Esophagus muscularis mucosa (tissue), 4 donors: Measurements from ENCODE around the gene TARS1.

Source experiments
- EP300 ChIP-seq: sonication (generic); formaldehyde crosslinking; IDR thresholded peaks from one replicate; pipeline ENCODE4 v1.6.1; 2017; ENCODE audit warnings: antibody characterized with exemption
- POLR2A ChIP-seq: fragments of 450-650 bp; IDR thresholded peaks from one replicate; pipeline ENCODE4 v1.6.1; 2017; ENCODE audit warnings: antibody characterized with exemption, moderate library complexity, mild to moderate bottlenecking, low read depth
- POLR2AphosphoS5 ChIP-seq, 2 donors: sonication (generic); formaldehyde crosslinking; IDR thresholded peaks; one replicate each; pipeline ENCODE4 v1.6.1; 2017; ENCODE audit warnings: antibody characterized with exemption in 2 of 2
- TF ChIP-seq, protein P1 (sequence below), 3 experiments: fragments of 200-600 bp in 2 of 3; fragments of 450-650 bp in 1 of 3; sonication (generic) in 2 of 3; IDR thresholded peaks; one replicate each; pipeline ENCODE4 v1.5.1; 2017 to 2019; ENCODE audit warnings: antibody characterized with exemption in 3 of 3, mild to moderate bottlenecking in 2 of 3, moderate library complexity in 1 of 3

DNA sequence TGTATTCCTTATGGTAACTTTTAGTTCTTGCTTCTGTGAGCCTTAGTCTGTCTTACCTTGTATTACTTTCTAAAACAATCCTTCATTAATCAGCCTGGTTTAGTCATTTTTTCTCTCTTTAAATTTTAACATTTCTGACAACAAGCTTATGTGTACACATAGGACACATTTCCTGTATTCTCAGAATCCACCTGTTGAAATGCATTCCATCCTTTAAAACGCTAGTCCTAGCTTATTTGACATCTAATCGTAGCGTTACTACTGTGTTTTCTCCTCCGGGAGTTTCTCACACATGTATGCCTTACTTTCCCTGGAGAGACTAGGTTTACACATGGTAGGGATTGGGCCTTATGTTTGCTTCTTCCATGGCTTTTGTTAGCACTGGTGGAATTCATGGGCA lies 3.8 kb downstream of the TARS1 start:
- TF ChIP-seq, protein P1, sequence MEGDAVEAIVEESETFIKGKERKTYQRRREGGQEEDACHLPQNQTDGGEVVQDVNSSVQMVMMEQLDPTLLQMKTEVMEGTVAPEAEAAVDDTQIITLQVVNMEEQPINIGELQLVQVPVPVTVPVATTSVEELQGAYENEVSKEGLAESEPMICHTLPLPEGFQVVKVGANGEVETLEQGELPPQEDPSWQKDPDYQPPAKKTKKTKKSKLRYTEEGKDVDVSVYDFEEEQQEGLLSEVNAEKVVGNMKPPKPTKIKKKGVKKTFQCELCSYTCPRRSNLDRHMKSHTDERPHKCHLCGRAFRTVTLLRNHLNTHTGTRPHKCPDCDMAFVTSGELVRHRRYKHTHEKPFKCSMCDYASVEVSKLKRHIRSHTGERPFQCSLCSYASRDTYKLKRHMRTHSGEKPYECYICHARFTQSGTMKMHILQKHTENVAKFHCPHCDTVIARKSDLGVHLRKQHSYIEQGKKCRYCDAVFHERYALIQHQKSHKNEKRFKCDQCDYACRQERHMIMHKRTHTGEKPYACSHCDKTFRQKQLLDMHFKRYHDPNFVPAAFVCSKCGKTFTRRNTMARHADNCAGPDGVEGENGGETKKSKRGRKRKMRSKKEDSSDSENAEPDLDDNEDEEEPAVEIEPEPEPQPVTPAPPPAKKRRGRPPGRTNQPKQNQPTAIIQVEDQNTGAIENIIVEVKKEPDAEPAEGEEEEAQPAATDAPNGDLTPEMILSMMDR (IDR thresholded peaks at IDR 0.05), result no peak
- no peak for TF ChIP-seq POLR2A
- no peak for TF ChIP-seq EP300
- TF ChIP-seq POLR2AphosphoS5 (IDR thresholded peaks at IDR 0.05), result no peak
